Tibial artery (tissue), 4 donors: Measurements from ENCODE around the gene GNAI3.
A peak's percentile ranks its signal among the peaks of the same experiment; 100 is the strongest.
"Not testable (repeated sequence)": the region's sequence is repeated elsewhere in the genome, so short reads cannot be mapped to it uniquely, and the experiment has no call there.

ENCODE experiments used
- DNase-seq, 2 donors: peaks; one replicate each; pipeline ENCODE4 v3.0.0-alpha.2; 2019
- H3K27ac ChIP-seq, 2 donors: fragments of 200-600 bp; sonication (generic) in 1 of 2; 1 replicate in 1 of 2; 2 replicates in 1 of 2; pipeline ENCODE4 v1.5.1; 2018 to 2019; ENCODE audit warnings: mild to moderate bottlenecking in 1 of 2
- H3K27me3 ChIP-seq, 2 donors: fragments of 200-600 bp; sonication (generic) in 1 of 2; one replicate each; pipeline versions ENCODE4 v1.5.1 to v1.6.0; 2016 to 2019
- H3K36me3 ChIP-seq, 3 donors: fragments of 200-600 bp; sonication (generic) in 2 of 3; one replicate each; pipeline ENCODE4 v1.5.1; 2016 to 2019; ENCODE audit warnings: mild to moderate bottlenecking in 2 of 3
- H3K4me1 ChIP-seq, 4 donors: fragments of 200-600 bp; sonication (generic) in 2 of 4; 1 replicate in 3 of 4; 2 replicates in 1 of 4; pipeline ENCODE4 v1.5.1; 2016 to 2019
- H3K4me3 ChIP-seq, 2 donors: fragments of 200-600 bp; sonication (generic) in 1 of 2; 1 replicate in 1 of 2; 2 replicates in 1 of 2; pipeline ENCODE4 v1.5.1; 2018 to 2019; ENCODE audit warnings: mild to moderate bottlenecking in 2 of 2
- H3K9me3 ChIP-seq, 3 donors: fragments of 200-600 bp; sonication (generic) in 1 of 3; one replicate each; pipeline ENCODE4 v1.5.1; 2016 to 2019
- intact Hi-C: fragments of 100-400 bp; cut with DNase I; formaldehyde crosslinking; loops from one replicate; pipeline ENCODE4 v1.15.0; 2023; ENCODE audit warnings: low total_unique reads
- TF ChIP-seq, protein P1 (sequence below), 2 experiments: fragments of 200-600 bp in 1 of 2; fragments of 450-650 bp in 1 of 2; IDR thresholded peaks; one replicate each; pipeline ENCODE4 v1.5.1; 2017 to 2019; ENCODE audit warnings: antibody characterized with exemption in 2 of 2, mild to moderate bottlenecking in 1 of 2, moderate library complexity in 1 of 2

GNAI3 gene

DNA sequence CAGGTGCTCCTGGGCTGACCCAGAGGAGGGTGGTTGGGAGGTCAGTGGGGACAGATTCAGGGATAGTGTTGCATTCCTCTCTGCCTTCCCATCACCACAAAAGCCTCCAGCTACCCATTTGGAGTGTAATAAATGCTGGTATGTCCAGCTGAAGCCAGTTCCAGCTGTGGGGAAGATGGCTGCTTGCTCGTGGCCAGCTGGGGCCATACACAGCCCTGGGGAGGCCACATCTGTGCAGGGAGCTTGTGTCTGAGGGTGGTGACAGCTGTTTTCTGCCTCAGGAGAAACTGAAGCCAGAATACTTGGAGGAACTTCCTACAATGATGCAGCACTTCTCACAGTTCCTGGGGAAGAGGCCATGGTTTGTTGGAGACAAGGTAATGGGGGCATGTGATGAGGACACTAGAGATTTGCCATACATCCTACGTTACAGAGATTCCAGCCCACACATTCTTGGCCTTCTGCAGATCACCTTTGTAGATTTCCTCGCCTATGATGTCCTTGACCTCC lies 110.2 kb downstream of the GNAI3 start:
- H3K27me3 ChIP-seq, result no peaks in the 10 kb centered on the region
- H3K4me1 ChIP-seq, result peaks cover 0 to 20% (median 13%) of the 10 kb centered on the region in 4 donors
- peaks cover 6 to 49% (median 15%) of the 10 kb centered on the region in 3 donors for H3K36me3 ChIP-seq
- peak in 1 of 2 donors; percentile 19 for DNase-seq
- H3K4me3 ChIP-seq, result no peak overlapping the region
- H3K9me3 ChIP-seq, result no peaks in the 10 kb centered on the region
- intact Hi-C loops, result loop anchor here (10.0 kb wide), 1 partner anchor 266 kb away; no protein-coding TSS in a partner anchor
- H3K27ac ChIP-seq, result no peak overlapping the region
- TF ChIP-seq, protein P1, sequence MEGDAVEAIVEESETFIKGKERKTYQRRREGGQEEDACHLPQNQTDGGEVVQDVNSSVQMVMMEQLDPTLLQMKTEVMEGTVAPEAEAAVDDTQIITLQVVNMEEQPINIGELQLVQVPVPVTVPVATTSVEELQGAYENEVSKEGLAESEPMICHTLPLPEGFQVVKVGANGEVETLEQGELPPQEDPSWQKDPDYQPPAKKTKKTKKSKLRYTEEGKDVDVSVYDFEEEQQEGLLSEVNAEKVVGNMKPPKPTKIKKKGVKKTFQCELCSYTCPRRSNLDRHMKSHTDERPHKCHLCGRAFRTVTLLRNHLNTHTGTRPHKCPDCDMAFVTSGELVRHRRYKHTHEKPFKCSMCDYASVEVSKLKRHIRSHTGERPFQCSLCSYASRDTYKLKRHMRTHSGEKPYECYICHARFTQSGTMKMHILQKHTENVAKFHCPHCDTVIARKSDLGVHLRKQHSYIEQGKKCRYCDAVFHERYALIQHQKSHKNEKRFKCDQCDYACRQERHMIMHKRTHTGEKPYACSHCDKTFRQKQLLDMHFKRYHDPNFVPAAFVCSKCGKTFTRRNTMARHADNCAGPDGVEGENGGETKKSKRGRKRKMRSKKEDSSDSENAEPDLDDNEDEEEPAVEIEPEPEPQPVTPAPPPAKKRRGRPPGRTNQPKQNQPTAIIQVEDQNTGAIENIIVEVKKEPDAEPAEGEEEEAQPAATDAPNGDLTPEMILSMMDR (IDR thresholded peaks at IDR 0.05), result no peak

DNA sequence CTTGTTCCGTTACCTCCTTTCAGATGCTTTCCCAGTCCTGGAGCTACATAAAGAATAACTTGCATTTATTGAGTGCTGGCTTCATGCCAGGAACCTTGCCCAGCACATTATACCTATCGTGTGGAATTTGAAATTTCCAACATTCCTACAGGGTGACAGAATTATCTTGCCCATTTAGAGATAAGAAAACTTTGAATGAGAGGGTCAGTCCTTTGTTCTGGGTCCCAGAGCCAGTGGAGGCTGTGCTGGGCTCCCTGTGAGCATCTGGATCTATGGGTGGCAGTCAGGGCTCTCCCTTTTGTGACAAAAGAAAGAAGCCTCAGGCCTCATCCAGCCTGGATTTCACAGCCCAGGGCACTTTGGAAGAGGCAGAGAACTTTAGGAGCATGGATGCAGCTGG lies 110.7 kb downstream of the GNAI3 start:
- peaks cover 0 to 23% (median 13%) of the 10 kb centered on the region in 4 donors for H3K4me1 ChIP-seq
- no peak overlapping the region for H3K27ac ChIP-seq
- H3K36me3 ChIP-seq, result peaks cover 6 to 49% (median 15%) of the 10 kb centered on the region in 3 donors
- no peaks in the 10 kb centered on the region for H3K9me3 ChIP-seq
- H3K27me3 ChIP-seq, result no peaks in the 10 kb centered on the region
- TF ChIP-seq, protein P1 (IDR thresholded peaks at IDR 0.05), result no peak
- peak in 1 of 2 donors; percentile 21 for DNase-seq
- no peak overlapping the region for H3K4me3 ChIP-seq
- intact Hi-C loops, result loop anchor here (10.0 kb wide), 1 partner anchor 266 kb away; no protein-coding TSS in a partner anchor

DNA sequence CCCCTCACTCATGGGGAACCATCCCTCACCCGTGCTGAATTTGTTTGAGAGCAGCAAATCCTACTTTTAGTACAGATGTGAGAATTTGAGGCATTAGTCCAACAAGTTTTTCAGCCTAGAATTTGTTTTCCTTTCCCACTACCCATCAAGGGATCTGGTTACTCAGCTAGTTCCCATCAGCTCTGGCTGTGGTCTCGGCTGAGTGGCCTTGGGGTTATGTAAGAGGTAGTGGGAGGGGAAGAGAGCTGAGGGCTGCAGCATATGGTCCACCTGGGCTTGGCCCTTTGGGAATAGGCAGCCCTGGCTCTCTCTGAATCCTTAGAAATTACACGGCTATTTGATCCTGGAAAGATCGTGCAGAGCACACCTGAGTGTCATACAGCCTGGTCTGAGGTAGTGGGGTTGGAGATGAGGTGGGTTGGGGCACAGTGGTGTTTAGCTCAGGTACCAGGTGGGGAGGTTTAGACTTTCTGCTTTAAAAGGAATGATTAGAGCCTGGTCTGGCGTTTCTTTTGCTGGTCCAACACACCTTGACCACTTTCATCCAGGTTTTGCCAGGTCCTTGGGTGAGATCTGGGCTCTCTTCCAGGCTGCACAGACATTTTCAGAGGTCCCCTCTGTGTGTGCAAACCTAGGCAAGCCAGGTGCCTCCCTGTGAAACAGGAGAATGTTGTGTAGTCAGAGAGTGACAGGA lies 111.7 kb downstream of the GNAI3 start:
- Histone ChIP-seq H3K27me3 (no peaks in the 10 kb centered on the region), H3K4me3 (no peak overlapping the region), H3K4me1 (peaks cover 0 to 19% (median 9%) of the 10 kb centered on the region in 4 donors), H3K36me3 (peaks cover 6 to 49% (median 15%) of the 10 kb centered on the region in 3 donors), H3K9me3 (no peaks in the 10 kb centered on the region), H3K27ac (no peak overlapping the region)
- TF ChIP-seq, protein P1 (IDR thresholded peaks at IDR 0.05), result no peak
- intact Hi-C loops, result loop anchor here (10.0 kb wide), 1 partner anchor 265 kb away; no protein-coding TSS in a partner anchor
- DNase-seq, result peak in 1 of 2 donors; percentile 53

DNA sequence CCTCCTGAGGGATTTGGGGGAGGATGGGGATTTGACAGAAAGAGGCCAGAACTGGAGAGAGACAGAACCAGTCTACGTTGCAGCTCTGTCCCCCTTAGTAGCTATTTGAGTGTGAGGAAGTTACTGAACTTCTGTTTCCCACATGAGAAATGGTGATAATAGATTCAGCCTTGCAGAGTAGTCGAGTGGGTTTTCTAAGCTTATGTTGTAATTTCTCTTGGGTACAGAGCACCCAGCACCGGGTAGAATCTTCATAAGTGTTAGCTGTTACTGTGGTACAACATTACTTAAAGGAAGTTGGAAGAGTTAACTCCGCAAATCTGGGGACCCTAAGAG lies 112.2 kb downstream of the GNAI3 start:
- Histone ChIP-seq H3K4me1 (peaks cover 0 to 14% (median 6%) of the 10 kb centered on the region in 4 donors), H3K36me3 (peaks cover 6 to 49% (median 15%) of the 10 kb centered on the region in 3 donors)
- H3K4me3 ChIP-seq, H3K9me3 ChIP-seq, intact Hi-C loops, H3K27me3 ChIP-seq, H3K27ac ChIP-seq, DNase-seq: not testable (repeated sequence)

DNA sequence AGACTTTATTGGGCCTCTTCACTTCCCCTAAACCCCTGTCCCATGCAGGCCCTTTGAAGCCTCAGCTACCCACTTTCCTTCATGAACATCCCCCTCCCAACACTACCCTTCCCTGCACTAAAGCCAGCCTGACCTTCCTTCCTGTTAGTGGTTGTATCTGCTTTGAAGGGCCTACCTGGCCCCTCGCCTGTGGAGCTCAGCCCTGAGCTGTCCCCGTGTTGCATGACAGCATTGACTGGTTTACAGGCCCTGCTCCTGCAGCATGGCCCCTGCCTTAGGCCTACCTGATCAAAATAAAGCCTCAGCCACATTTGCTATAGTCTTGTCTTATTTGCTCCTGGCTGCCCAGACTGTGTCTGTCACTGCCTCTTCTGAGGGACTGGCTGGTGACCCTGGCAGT lies 113.0 kb downstream of the GNAI3 start:
- Histone ChIP-seq H3K4me3 (no peak overlapping the region), H3K27ac (no peak overlapping the region), H3K27me3 (no peaks in the 10 kb centered on the region), H3K36me3 (peaks cover 6 to 49% (median 15%) of the 10 kb centered on the region in 3 donors), H3K4me1 (peaks cover 0 to 12% (median 4%) of the 10 kb centered on the region in 4 donors), H3K9me3 (no peaks in the 10 kb centered on the region)
- TF ChIP-seq, protein P1 (IDR thresholded peaks at IDR 0.05), result no peak
- intact Hi-C loops, result no loop called here
- DNase-seq, result peak in 1 of 2 donors; percentile 16

DNA sequence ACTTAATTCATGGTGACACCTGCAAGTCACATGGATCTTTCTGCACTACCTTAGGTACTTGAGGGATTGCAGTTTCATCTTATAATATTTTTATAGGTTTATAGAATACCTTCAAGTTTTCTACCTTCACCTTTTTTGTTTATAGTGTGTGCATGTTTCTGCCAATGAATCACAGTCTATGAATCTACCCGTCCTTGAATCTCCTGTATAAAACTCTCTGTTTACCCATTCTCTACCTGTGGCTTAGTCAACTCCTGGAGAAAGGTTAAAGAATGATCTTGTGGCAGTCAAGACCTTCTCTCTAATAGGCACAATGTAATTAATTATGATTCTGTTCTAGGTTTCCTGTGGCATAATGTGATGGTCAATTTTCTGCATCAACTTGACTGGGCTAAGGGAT lies 116.3 kb downstream of the GNAI3 start:
- TF ChIP-seq, protein P1 (IDR thresholded peaks at IDR 0.05), result no peak
- Histone ChIP-seq H3K27me3 (no peaks in the 10 kb centered on the region), H3K4me1 (peaks cover 0 to 16% (median 8%) of the 10 kb centered on the region in 4 donors), H3K36me3 (peaks cover 0 to 27% (median 11%) of the 10 kb centered on the region in 3 donors), H3K27ac (no peak overlapping the region), H3K9me3 (no peaks in the 10 kb centered on the region), H3K4me3 (no peak overlapping the region)
- intact Hi-C loops, result no loop called here
- DNase-seq, result no peak
